Measurements from ENCODE around the gene TMEM236. TPM values are rescaled to one million over a fixed set of nuclear protein-coding genes. Genes with fewer than 3 reads are reported as not detected.
A peak's percentile ranks its signal among the peaks of the same experiment; 100 is the strongest.

TMEM236 gene
- total RNA-seq, 1 donor from 2014 or later, result 0.66 TPM

- intact Hi-C loops (cut with micrococcal nuclease), result loop anchor here (10.0 kb wide), 1 partner anchor 485 kb away; no protein-coding TSS in a partner anchor
- H3K36me3 ChIP-seq, result no peaks in the 10 kb centered on the region
- TF ChIP-seq CTCF (IDR thresholded peaks at IDR 0.05; ENCODE audit: borderline replicate concordance), result no peak
- no peak overlapping the region for H3K27ac ChIP-seq (replicated peaks)
- no peak overlapping the region for H3K4me3 ChIP-seq
- peaks cover 3% of the 10 kb centered on the region for H3K4me1 ChIP-seq
- H3K9me3 ChIP-seq (replicated peaks), result no peaks in the 10 kb centered on the region
- no peak for DNase-seq
- H3K27me3 ChIP-seq (ENCODE audit: low read depth), result no peaks in the 10 kb centered on the region
These were observed 22.4 kb upstream of the TMEM236 start for GRCh38 chr10:17729630-17730029.

GRCh38 chr10:17730667-17731066 is 21.3 kb upstream of the TMEM236 start:
- peaks cover 11% of the 10 kb centered on the region for H3K4me1 ChIP-seq
- intact Hi-C loops (cut with micrococcal nuclease), result loop anchor here (10.0 kb wide), 1 partner anchor 484 kb away; no protein-coding TSS in a partner anchor
- no peak for DNase-seq
- H3K27me3 ChIP-seq (ENCODE audit: low read depth), result no peaks in the 10 kb centered on the region
- H3K36me3 ChIP-seq, result no peaks in the 10 kb centered on the region
- H3K9me3 ChIP-seq (replicated peaks), result no peaks in the 10 kb centered on the region
- H3K27ac ChIP-seq (replicated peaks), result peak overlapping the region; percentile 44
- H3K4me3 ChIP-seq, result no peak overlapping the region
- TF ChIP-seq CTCF (IDR thresholded peaks at IDR 0.05; ENCODE audit: borderline replicate concordance), result no peak

GRCh38 chr10:17731331-17732020 is 20.5 kb upstream of the TMEM236 start:
- Histone ChIP-seq H3K9me3 (replicated peaks) (no peaks in the 10 kb centered on the region), H3K27ac (replicated peaks) (peak overlapping the region; percentile 44), H3K4me1 (peaks cover 13% of the 10 kb centered on the region), H3K36me3 (no peaks in the 10 kb centered on the region), H3K4me3 (no peak overlapping the region), H3K27me3 (ENCODE audit: low read depth) (no peaks in the 10 kb centered on the region)
- DNase-seq, result no peak
- intact Hi-C loops (cut with micrococcal nuclease), result loop anchor here (10.0 kb wide), 1 partner anchor 483 kb away; no protein-coding TSS in a partner anchor
- no peak for TF ChIP-seq CTCF (IDR thresholded peaks at IDR 0.05; ENCODE audit: borderline replicate concordance)

- no peak for TF ChIP-seq CTCF (IDR thresholded peaks at IDR 0.05; ENCODE audit: borderline replicate concordance)
- Histone ChIP-seq H3K27me3 (ENCODE audit: low read depth) (no peaks in the 10 kb centered on the region), H3K4me1 (peaks cover 25% of the 10 kb centered on the region), H3K9me3 (replicated peaks) (no peaks in the 10 kb centered on the region), H3K4me3 (no peak overlapping the region), H3K36me3 (no peaks in the 10 kb centered on the region), H3K27ac (replicated peaks) (no peak overlapping the region)
- no peak for DNase-seq
- intact Hi-C loops (cut with micrococcal nuclease), result loop anchor here (10.0 kb wide), 1 partner anchor 481 kb away; no protein-coding TSS in a partner anchor
These were observed 18.4 kb upstream of the TMEM236 start for GRCh38 chr10:17733620-17734019.

- peaks cover 25% of the 10 kb centered on the region for H3K4me1 ChIP-seq
- no peaks in the 10 kb centered on the region for H3K9me3 ChIP-seq (replicated peaks)
- H3K36me3 ChIP-seq, result no peaks in the 10 kb centered on the region
- no peak overlapping the region for H3K4me3 ChIP-seq
- peak overlapping the region; percentile 78 for H3K27ac ChIP-seq (replicated peaks)
- no peak for TF ChIP-seq CTCF (IDR thresholded peaks at IDR 0.05; ENCODE audit: borderline replicate concordance)
- intact Hi-C loops (cut with micrococcal nuclease), result loop anchor here (10.0 kb wide), 1 partner anchor 480 kb away; no protein-coding TSS in a partner anchor
- no peaks in the 10 kb centered on the region for H3K27me3 ChIP-seq (ENCODE audit: low read depth)
- DNase-seq, result no peak
These were observed 17.4 kb upstream of the TMEM236 start for GRCh38 chr10:17734432-17735080.
